HG03025 (cell line): ENCODE data around the gene MYH9.

Experiments
- ATAC-seq: cut with Tn5 transposase; IDR thresholded peaks from one replicate; pipeline ENCODE4 v1.9.1; 2021; ENCODE audit warnings: mild to moderate bottlenecking, moderate library complexity; ENCODE audit not compliant: unreplicated experiment, low FRiP score

Gene MYH9

DNA sequence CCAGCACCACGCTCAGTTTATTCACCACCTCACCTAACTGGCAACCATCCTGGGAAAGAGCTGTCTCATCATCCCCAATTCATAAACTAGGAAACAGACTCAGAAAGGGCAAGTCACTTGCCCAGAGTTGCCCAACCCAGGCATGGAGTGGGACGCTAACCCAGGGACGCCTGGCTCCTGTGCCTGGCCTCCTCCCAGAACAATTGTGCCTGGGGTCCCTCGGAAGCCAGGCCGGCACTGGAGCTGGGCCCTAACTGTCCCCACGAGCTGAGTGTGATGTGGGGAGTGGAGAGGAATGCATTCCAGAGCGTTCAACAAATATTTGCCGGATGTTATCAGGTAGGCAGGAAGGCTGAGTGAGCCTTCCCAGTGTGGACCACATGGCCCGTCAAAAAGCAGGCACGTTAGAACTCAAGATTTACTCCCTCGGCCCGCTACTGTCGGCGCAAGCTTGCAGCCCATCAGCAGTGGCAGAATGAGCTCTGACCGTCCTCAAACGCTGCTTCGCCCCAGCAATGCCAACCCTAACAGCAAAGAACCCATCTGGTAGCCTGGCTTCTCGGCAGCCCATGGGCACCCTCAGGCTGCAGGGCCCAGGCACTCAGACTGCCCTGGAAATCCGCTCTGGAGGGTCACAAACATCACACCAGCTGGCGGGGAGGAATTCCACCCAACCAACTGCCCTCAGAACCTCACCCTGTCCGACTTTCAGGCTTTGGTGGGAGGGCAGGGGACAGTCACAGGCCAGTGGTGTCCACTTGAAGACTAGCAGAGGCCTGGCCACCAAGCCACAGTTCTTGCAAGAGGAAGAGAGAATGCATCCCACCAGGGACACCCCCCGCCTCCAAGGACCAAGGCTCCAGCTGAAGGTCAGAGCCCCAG lies 35.6 kb downstream of the MYH9 start:
- ATAC-seq, result no peak

DNA sequence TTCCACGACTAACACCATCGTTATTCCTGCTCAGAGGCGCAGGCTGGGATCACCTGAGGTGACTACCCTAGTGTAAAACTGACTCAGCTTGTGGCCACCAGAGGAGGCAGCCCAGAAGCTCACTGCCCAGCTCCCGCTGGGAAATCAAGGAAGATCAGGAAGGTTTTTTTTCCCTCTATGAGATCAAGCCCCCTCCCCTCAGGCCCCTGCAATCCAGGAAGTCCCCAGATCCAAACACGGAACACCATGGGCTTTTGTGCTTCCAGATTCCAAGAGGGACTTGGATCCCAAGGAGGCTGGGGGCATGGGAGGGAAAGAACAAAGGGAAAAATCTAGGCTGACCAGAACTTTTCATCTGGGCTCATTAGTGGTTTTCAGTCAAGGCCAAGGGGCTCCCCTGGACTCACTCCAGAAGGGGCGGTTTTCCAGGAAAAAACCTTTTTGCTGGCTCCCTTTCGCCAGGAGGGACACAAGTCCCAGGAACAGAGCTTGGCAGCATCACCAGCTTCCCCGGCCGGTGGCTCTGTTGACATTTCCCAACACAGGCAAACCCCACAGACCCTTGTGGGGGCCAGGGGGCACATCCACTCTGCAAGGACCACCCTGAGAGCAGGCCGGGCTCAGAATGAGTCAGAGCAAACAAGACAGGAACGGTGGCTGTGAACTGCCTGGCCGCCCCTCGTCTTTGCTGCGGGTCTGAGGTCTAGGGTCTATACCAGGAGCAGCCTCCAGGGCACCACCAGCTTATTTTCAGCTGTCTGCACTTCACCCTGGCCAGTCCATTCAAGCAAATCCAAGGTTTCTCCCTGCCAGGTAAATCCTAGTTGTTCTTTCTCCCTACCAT lies 36.8 kb downstream of the MYH9 start:
- ATAC-seq, result no peak

DNA sequence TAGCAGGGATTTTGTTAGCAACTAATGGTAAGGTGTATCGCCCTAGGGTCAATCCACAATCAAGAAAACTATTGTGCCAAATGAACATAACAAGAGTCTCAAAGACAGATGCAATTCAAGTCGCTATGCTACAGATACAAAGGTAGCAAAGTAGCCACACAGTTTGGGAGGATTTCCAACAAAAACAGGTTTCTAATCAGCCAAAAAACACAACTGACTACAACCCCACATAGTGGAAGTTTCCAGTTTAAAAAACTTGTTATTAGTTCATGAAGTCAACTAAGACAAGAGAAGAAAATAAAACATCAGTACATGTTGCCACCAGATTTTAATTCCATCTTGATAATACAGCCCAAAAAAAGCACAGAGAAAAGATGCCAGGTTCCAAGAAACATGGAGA lies 38.0 kb downstream of the MYH9 start:
- ATAC-seq, result no peak

DNA sequence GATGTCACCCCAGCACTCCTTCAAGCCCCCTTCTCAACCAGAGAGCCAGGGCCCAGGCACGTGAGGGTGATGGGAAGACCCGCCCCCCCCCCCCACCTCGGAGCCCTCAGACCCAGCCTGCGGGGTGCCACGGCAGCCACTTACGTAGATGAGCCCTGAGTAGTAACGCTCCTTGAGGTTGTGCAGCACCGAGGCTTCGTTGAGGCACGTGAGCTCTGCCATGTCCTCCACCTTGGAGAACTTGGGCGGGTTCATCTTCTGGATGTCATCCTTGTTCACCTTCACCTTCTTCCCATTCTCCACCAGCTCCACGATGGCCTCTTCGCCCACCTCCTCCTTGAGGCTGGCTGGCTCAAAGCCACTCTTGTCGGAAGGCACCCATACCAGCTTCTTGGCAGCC lies 39.0 kb downstream of the MYH9 start:
- ATAC-seq, result no peak

DNA sequence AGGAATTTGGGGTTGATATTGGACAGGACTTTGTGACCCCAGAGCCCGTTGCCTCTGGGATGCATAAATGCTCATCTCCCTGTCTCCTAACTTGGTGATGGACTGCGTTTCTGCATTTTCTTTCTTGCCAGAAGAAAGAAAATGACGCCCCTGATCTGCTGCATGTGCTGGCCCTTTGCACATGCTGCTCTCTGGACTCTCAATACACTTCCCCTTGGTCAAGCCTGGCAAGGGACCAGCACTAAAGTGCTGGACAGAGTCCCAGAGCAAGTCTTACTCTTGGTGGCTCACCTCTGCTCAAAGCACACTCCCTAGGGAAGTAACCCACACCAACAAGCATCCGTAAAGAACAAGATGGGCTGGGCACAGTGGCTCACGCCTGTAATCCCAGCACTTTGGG lies 40.7 kb downstream of the MYH9 start:
- no peak for ATAC-seq

DNA sequence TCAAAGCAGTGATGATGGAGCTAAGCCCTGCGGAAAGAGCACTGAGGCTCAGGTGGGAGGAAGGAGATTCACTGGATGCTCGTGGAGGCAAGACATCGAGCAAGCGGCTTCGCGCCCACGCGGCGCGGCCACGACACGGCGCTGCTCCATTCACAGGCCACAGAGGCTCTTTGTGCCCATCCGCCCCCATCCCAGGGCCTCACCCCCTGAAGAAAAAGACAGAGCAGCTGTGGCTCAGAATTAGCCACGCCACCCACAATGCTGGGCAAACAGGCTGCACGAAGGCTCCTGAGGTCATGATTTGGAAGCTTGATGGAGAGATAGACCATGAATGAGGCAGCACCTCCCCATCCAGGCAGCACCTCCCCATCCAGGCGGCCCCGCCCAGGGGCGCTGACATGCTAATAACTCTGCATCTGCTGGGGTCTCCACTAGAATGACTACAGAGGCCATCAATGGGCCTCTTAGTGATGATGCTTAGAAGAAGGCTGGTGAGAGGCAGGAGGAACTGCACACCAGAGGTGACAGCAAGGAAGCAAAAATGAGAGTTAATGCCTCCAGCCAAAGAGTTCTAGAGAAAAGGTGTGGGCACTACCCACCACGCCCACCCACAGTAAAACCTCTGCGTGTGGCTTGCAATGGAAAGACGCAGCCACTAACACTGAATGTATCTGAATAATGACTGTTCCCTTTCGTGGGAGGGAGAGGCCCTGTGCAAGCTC lies 43.5 kb downstream of the MYH9 start:
- ATAC-seq, result no peak

DNA sequence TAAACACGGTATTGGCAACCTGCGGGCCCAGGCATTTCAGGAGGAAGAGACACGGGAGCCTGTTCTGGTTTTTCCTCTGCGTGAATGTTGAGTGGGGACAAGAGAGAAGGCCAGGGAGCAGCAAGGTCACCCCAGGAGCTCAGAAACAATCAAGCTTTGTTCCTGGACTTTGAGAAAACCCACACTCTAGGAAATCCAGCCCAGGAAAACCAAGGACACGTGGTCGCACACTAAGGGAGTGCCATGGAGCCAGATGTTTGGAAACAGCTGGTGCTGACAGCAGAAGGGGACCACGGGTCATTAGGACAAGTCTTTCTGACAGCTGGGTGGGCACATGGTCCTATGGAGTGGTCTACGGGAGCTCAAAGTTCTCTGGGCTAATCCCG lies 44.1 kb downstream of the MYH9 start:
- ATAC-seq, result no peak

DNA sequence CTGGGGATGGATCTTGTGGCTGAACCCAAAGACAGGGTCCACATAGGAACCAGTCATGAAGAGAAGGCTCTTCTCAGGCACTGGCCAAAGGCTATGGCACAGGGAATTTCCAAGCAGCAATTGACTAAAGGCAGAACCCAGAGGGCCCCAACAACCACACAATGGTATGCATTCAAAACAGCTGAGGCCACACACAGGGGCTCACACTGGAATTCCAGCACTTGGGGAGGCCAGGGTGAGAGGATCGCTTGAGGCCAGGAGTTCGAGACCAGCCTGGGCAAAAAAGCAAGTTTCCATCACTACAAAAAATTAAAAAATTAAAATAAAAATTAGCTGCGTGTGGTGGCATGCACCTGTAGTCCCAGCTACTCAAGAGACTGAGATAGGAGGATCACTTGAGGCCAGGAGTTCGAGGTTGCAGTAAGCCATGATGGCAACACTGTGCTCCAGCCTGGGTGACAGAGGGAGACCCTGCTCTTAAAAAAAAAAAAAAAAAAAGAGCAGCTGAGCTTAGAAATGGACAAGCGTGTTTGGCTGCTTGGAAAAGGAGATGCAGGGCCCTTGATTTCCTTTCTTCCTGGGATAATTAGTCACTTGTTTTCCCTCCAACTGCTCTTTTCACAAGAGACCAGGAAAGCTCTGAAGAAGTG lies 44.6 kb downstream of the MYH9 start:
- ATAC-seq, result no peak

DNA sequence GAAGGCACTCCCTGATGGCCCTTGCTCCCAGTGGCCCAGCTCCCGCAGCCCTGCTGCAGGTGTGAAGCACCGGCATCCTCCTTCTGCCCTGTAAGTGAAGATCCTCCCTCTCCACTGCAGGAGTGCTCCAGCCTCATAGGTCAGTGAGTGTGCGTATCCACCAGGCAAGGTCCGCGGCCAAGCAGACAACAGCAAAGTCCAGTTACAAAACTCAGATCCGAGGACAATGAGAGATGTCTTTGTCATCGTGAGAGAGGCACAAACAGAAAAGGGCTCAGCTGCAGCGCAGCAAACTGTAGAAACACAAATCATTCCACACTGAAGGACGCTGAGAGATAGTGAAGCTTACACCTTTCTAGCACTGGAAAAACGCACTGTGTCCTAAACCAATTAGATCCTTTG lies 46.1 kb downstream of the MYH9 start:
- ATAC-seq, result no peak

DNA sequence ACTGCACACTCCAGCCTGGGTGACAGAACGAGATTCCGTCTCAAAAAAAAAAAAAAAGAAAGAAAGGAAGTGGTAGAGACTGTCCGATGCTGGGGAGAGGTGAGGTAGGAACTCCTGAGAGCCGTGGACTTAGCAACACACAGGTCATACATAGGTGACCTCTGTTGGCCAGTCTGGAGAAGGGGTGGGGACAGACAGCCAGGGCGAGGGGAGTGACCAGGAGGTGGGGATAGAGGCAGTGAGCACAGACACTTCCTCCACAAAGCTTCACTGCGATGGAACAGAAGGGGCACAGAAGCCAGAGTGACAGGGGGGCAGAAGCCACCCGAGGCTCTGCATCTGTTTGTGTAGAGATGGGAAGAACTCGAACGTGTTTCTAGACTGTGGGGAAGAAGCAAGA lies 47.1 kb downstream of the MYH9 start:
- no peak for ATAC-seq

DNA sequence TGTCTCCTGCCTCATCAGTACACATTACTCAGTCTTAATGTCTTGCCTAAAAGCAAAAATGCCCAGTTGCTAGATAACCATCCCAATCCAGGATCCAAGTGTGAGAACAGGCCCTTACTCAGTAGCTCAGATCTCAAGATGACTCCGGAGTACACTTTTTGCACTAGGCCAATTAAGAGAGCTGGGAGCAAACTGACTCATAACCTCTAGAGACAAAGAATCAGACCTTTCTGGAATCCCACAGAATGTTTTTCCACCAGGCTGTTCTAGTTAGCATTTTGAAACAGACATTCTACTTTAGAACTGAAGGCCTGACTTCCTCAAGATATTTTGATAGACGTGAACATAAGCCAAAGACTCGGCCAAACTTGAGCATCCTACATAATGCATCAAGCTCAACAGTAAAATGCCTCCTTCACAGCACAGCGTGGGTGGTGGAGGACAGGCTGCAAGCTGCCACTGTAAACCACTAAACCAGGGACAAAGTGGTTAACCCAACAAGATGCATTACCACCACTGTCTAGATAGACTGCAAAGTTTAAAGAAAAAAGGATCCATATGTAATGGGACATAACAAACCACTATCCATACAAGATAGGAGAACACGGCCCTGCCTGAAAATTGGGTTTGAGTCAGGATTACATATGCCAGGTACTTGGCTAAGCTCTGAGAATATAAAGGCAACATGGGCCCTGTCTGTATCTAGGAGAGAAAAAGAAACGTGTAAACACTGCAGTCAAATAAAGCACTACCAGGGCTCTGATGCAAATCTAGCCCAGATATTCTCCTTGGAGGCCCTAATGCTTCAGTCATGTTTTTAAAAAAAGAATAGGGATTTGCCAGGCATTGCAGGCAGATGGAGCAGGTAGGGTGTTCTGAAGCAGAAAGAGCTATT lies 48.3 kb downstream of the MYH9 start:
- ATAC-seq, result no peak

DNA sequence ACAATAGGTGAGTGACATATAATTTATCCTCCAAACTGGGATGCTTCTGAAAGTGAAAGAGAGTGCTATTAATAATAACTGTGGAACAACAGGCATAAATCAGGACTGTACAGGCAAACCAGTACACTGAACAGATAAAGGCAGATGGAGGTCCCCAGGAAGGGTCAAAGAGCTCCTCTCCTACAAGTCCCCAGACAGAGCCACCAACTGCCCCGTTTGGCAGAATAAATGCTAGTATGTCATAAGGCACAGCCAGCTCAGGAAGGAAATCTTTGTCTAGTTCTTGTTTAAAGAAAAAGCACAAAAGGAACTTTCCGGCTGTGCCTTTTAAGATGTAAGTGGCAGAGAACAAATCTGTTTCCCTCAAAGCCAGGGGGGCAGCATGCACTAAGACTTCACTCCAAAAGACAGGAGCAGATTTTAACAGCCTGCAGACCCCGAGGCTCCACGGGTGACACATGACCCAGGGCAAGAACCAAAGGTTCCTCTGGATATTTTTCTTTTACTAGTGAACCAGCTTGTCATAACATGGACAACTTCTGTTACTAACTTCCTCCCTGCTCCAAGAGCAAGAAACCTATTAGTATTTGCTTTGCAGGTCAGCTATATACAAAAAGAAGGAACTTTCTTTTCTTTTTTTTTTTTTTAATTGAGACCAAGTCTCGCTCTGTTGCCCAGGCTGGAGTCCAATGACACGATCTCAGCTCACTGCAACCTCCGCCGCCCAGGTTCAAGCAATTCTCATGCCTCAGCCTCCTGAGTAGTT lies 50.2 kb downstream of the MYH9 start:
- no peak for ATAC-seq

DNA sequence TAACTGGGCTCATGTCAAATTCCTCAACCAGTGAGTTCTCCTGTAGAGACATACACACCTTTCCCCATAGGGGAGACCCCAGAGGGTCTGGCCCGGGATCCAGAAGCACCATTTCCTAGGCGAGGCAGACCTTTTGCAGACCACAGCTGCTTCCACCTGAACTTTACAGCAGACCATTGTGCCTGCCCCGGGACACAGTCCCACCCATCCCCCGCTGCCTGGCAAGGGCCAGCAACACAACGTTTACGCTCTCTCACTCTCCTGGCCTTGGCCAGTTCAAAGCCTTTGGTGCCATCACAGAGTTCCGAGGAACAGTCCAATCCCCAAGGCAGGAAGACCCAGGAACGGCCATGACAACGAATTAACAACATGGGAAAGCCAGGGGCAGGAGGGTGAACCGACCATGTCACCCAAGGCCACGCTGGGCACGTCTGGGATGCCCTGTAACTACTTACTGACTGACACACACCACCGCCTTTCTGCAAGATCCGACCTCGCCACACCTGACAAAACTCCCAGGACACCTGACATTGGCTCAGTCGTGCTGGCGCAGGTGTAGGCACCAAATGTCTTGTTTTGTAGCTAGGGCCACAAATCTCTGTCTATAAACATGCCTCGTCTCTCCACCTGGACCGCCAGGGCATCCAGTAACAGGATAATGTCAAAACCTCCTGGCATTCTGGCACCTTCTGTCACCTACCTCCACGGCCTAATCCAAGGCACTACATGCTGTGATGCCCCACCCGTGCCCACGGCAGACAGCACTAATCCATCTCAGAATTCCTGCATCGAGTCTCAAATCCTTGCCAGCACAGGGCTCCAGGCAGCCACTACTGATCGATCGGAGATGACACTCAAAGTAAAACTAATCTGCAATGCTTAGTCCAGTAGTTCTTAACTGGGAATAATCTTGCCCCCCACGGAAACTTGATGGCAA lies 51.3 kb downstream of the MYH9 start:
- no peak for ATAC-seq

DNA sequence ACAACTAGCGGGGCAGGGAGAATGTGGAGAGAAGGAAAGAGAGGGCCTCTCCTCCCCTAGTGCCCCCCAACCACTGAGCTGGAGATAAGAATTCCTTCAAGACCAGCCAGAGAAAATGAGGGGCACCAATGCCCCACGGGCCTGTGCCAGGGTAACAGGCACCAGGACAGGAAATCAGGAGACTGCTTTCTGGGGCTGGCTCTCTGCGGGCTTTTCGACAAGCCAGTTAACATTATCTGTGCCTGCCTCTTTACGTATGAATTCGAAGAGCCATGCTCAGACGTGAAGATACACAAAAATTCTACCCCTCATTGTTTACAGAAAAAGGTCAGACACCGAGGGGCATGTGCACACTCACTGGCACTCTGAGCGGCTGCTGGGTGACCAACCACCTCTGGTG lies 52.1 kb downstream of the MYH9 start:
- ATAC-seq, result no peak

DNA sequence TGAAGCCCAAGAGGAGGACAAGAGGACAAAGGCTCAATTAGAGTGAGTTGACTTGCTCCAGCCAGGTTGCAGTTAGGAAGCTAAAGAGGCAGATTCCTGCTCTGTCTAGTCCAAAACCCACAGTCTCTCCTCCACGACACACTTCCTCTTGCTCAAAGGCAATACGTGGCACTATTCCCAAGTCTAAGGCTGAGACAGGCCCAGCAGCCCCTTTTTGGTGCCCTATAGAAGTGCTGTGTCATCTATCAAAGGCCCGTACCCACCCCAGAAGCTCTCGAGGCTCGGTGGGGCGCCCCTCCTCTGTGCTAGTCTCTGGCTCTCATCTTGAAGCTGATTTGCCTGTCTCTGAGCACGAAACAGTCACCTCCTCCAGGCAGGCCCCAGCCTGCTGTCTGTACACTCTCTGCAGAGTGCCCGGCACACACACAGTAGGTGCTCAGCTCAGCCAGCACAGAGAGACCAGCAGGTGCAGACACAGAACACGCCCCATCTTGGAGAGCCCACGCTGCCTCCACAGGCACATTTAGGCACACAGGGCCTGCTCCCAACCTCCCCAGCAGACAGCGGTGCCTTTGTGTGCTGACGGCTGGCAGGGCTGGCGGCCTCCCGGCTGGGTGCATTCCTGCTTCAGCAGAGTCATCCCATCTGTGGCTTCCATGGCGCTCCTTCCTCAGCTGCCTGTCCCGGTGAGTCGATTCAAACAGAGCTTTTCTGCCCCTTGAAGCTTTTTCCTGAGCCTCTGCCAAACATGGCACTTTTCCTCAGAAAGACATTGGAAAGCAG lies 52.8 kb downstream of the MYH9 start:
- ATAC-seq, result no peak

DNA sequence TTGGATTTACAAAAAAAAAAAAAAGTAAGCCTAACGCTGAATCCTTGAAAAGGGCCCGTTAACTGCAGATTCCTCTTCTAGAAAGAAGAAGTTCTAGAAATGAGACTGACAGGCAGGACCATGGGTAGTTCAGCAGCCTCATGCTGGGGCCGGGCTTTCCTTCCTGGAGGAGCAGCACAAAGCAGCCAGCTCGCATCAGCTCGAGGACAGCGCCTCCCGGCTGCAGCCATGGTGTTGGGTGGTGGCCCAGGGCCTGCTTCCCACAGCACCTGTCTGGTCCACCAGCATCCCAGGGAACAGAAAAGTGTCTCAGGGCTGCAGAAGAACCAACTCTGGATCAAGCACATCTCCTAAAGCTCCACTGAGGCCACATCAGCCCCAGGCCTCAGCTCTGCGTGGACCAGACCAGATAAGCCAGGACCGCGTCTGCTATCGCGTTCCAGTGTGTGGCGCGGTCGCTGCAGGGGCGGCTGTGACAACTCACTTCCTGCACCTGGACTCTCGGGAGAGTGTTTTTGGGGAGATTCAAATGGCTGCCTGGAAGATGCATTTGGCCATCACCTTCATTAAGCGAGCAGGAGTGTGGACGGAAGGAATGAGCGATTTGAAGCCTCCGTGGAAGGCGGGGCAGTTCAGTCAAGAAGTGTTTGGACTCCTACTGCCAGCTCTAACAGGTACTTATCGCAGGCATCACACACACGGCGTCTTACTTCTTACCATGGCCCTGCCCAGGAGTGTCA lies 53.5 kb downstream of the MYH9 start:
- no peak for ATAC-seq
